ENCODE data around the gene NF2. TPM values are rescaled to one million over a fixed set of nuclear protein-coding genes. Genes with fewer than 3 reads are reported as not detected.

The NF2 gene
- total RNA-seq, 2 experiments from 2014 or later: 40.4 to 44.2 TPM

DNA sequence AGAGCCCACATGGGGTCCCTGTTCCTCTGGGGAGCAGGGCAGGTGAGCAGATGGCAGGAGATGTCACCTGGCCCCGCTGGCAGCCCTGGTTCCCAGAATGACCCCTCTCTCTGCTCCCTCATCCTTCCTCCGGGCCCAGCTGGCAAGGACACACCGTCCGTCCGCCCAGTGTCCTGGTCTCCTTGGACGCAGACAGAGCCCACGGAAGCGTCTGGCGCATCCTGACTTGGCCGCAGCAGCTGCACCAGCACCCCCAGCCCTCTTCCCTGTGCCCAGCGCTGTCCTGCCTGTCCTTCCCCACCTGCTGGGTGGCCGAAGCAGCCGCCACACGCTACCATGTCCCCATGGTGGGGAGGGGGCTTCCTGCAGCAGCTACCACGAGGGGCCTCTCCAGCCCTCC, 106.8 kb downstream of the NF2 start:
- CTCF ChIA-PET: no interaction called here
- H3K36me3 Mint-ChIP-seq: no peaks in the 10 kb centered on the region
- POLR2A ChIA-PET: no interaction called here
- no peak for DNase-seq
- H3K27ac Mint-ChIP-seq: no peak overlapping the region
- peaks cover 4% of the 10 kb centered on the region for H3K27me3 Mint-ChIP-seq
- no peaks in the 10 kb centered on the region for H3K4me1 Mint-ChIP-seq (ENCODE audit: low read depth)
- no peaks in the 10 kb centered on the region for H3K9me3 Mint-ChIP-seq
- H3K4me3 Mint-ChIP-seq: no peak overlapping the region
- intact Hi-C loops (cut with micrococcal nuclease): no loop called here

DNA sequence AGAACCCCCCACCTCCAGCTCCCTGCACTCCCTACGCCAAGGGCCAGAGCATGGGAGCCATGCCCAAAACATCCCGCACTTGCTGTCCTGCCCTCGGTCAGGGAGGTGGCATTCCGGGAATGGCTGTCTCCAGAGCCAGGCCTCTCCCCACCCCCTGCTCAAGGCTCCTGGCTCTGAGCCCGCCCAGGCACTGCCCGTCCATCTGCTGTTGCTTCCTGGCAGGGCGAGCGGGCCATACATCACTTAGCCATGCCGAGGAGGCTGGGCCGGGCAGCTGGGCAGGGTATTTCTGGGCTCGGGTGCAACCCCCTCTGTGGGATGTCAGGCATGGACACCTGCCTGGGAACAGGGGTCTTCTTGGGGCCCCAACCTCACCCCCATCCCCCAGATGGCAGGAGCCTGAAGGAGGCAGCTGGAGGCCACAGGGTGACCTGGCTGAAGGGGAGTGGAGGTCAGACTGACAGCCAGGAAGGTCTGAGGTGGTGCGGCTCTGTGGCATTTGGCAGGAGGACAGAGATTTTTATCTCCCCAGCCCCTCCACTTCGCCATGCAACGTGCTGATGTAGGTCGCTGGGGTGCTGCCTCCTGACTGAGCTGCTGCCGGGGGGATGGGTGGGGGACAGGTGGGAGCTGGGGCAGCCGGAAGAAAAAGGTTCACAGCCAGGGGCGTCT, 107.6 kb downstream of the NF2 start:
- ChIA-PET POLR2A (no interaction called here), CTCF (interaction anchor here (1.1 kb wide), 1 partner anchor 20 kb away, joined by 4 read pairs; no protein-coding TSS in a partner anchor)
- peaks cover 7% of the 10 kb centered on the region for H3K27me3 Mint-ChIP-seq
- H3K27ac Mint-ChIP-seq: no peak overlapping the region
- DNase-seq: no peak
- intact Hi-C loops (cut with micrococcal nuclease): no loop called here
- H3K4me1 Mint-ChIP-seq (ENCODE audit: low read depth): no peaks in the 10 kb centered on the region
- no peaks in the 10 kb centered on the region for H3K36me3 Mint-ChIP-seq
- H3K9me3 Mint-ChIP-seq: no peaks in the 10 kb centered on the region
- no peak overlapping the region for H3K4me3 Mint-ChIP-seq

- no peak overlapping the region for H3K4me3 Mint-ChIP-seq
- POLR2A ChIA-PET: no interaction called here
- intact Hi-C loops (cut with micrococcal nuclease): no loop called here
- no peaks in the 10 kb centered on the region for H3K36me3 Mint-ChIP-seq
- peaks cover 16% of the 10 kb centered on the region for H3K27me3 Mint-ChIP-seq
- no peak overlapping the region for H3K27ac Mint-ChIP-seq
- no peaks in the 10 kb centered on the region for H3K9me3 Mint-ChIP-seq
- H3K4me1 Mint-ChIP-seq (ENCODE audit: low read depth): no peaks in the 10 kb centered on the region
- no peak for DNase-seq
- CTCF ChIA-PET: interaction anchor here (1.1 to 1.4 kb wide), 2 partner anchors 21 to 376 kb away, joined by 3 to 4 read pairs; no protein-coding TSS in a partner anchor
These were observed 108.7 kb downstream of the NF2 start for GRCh38 chr22:29712119-29712518.

DNA sequence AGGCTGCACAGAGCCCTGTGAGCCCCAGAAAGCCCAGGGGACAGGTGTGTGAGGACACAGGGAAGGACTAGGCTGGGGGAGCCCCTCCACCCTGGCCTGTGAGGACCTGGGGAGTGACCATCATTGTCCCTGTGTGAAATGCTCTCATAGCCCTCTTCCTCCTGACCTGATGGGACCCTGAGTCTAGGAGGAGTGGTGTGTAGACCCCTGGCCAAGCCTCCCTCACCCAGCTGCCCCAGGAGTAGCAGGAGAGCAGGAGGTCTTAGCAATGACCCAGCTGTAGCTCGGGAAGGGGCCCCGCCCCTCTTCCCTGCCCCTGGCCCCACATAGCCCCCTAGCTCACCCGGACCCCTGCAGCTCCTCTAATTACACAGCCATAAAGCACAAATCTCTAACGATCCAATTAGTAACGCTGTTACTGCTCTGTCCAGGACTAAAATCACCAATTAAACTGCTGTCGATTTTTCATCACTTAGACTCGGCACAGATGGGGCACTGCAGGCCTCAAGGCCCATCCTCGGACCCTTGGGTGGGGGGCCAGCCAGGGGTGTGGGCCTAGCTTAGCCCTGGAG, 109.8 kb downstream of the NF2 start:
- H3K27me3 Mint-ChIP-seq: peaks cover 22% of the 10 kb centered on the region
- ChIA-PET POLR2A (no interaction called here), CTCF (interaction anchor here (0.6 to 1.4 kb wide), 3 partner anchors 13 to 375 kb away, joined by 3 read pairs; no protein-coding TSS in a partner anchor)
- H3K27ac Mint-ChIP-seq: no peak overlapping the region
- DNase-seq: no peak
- H3K4me3 Mint-ChIP-seq: no peak overlapping the region
- no peaks in the 10 kb centered on the region for H3K9me3 Mint-ChIP-seq
- no peaks in the 10 kb centered on the region for H3K4me1 Mint-ChIP-seq (ENCODE audit: low read depth)
- H3K36me3 Mint-ChIP-seq: no peaks in the 10 kb centered on the region
- intact Hi-C loops (cut with micrococcal nuclease): no loop called here

- CTCF ChIA-PET: no interaction called here
These were observed 111.8 kb downstream of the NF2 start for GRCh38 chr22:29715240-29715639.

DNA sequence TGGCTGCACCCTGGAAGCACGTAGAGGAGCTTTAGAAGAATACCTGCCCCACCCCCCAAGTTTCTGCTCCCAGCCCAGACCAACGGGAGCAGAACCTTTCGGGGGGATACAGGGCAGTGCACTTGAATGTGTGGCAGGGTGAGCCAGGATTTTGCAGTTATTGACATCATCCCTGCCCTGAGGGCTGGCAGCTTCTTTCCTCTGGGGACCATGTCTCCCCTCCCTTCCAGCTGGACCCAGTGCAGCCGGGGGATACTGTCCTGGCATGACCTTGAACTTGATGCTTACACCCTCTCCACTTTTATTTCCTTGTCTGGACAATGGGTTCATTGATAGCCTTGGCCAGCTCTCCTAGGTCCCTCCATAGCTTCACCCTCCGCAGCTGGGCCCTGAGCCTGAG, 112.3 kb downstream of the NF2 start:
- intact Hi-C loops (cut with micrococcal nuclease): no loop called here
- ChIA-PET CTCF (no interaction called here), POLR2A (no interaction called here)

More at GRCh38 chr22:29715240-29715639, 111.8 kb downstream of the NF2 start:
- H3K27ac Mint-ChIP-seq: no peak overlapping the region
- no peak overlapping the region for H3K4me3 Mint-ChIP-seq
- peaks cover 35% of the 10 kb centered on the region for H3K27me3 Mint-ChIP-seq
- DNase-seq: no peak
- no peaks in the 10 kb centered on the region for H3K36me3 Mint-ChIP-seq
- POLR2A ChIA-PET: no interaction called here
- H3K4me1 Mint-ChIP-seq (ENCODE audit: low read depth): peaks cover 5% of the 10 kb centered on the region
- intact Hi-C loops (cut with micrococcal nuclease): no loop called here
- no peaks in the 10 kb centered on the region for H3K9me3 Mint-ChIP-seq

DNA sequence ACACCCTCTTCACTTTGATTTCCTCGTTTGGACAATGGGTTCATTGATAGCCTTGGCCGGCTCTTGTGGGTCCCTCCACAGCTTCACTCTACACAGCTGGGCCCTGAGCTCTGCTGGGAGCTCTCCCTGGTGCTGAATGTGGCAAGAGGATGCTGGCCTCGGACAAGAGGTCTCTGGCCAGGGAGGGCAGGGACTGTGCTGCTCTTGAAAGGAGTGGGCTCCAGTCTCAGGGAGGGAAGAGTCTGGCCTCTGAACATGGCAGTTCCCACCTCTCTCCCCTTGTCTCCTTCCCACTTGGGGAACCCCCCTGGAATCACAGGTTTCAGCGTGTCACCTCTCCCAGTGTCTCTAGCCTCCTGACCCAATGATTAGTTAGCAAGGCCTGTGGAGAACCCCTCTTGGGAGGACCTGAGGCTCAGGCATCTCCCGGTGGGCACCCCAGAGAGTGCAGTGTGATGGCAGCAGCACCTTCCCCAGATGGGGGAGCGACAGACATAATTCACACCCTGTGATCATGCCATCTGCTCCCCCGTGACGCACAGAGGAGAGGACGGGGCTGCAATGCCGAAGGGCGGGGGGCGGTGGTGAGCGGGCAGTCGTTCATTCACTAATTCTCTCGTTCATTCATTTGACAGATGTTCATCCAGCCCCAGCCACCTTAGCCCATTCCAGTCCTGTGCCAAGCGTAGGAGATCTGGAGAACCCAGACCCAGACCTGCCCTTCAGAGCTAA, 113.5 kb downstream of the NF2 start:
- no peaks in the 10 kb centered on the region for H3K36me3 Mint-ChIP-seq
- POLR2A ChIA-PET: no interaction called here
- H3K27ac Mint-ChIP-seq: no peak overlapping the region
- peaks cover 42% of the 10 kb centered on the region for H3K27me3 Mint-ChIP-seq
- intact Hi-C loops (cut with micrococcal nuclease): no loop called here
- peak; percentile 47 for DNase-seq
- H3K9me3 Mint-ChIP-seq: no peaks in the 10 kb centered on the region
- no peak overlapping the region for H3K4me3 Mint-ChIP-seq
- CTCF ChIA-PET: no interaction called here
- H3K4me1 Mint-ChIP-seq (ENCODE audit: low read depth): peaks cover 5% of the 10 kb centered on the region

More for the DNA sequence above, 112.3 kb downstream of the NF2 start:
- H3K36me3 Mint-ChIP-seq: no peaks in the 10 kb centered on the region
- DNase-seq: no peak
- H3K27ac Mint-ChIP-seq: no peak overlapping the region
- H3K4me1 Mint-ChIP-seq (ENCODE audit: low read depth): peaks cover 5% of the 10 kb centered on the region
- H3K9me3 Mint-ChIP-seq: no peaks in the 10 kb centered on the region
- peaks cover 35% of the 10 kb centered on the region for H3K27me3 Mint-ChIP-seq
- H3K4me3 Mint-ChIP-seq: no peak overlapping the region

DNA sequence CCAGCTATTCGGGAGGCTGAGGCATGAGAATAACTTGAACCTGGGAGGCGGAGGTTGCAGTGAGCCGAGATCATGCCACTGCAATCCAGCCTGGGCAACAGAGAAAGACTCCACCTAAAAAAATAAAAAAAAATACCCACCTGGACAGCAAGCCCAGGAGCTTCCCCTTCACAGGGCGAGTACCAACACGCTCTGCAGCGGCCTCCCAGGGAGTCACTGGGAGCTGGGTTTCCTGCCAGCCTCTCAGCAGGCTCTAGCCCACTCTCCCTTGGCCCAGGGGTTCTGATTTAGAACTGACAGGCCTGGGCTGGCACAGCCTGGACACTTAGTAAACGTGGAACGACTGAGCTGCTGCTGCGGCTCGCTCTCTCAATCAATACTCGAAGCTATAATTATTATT, 114.4 kb downstream of the NF2 start:
- no peak overlapping the region for H3K27ac Mint-ChIP-seq
- H3K36me3 Mint-ChIP-seq: no peaks in the 10 kb centered on the region
- no peaks in the 10 kb centered on the region for H3K9me3 Mint-ChIP-seq
- H3K4me1 Mint-ChIP-seq (ENCODE audit: low read depth): peaks cover 5% of the 10 kb centered on the region
- H3K27me3 Mint-ChIP-seq: peaks cover 42% of the 10 kb centered on the region
- POLR2A ChIA-PET: no interaction called here
- no peak for DNase-seq
- CTCF ChIA-PET: interaction anchor here (1.2 kb wide), 1 partner anchor 94 kb away, joined by 3 read pairs; no protein-coding TSS in a partner anchor
- H3K4me3 Mint-ChIP-seq: no peak overlapping the region
- intact Hi-C loops (cut with micrococcal nuclease): no loop called here

DNA sequence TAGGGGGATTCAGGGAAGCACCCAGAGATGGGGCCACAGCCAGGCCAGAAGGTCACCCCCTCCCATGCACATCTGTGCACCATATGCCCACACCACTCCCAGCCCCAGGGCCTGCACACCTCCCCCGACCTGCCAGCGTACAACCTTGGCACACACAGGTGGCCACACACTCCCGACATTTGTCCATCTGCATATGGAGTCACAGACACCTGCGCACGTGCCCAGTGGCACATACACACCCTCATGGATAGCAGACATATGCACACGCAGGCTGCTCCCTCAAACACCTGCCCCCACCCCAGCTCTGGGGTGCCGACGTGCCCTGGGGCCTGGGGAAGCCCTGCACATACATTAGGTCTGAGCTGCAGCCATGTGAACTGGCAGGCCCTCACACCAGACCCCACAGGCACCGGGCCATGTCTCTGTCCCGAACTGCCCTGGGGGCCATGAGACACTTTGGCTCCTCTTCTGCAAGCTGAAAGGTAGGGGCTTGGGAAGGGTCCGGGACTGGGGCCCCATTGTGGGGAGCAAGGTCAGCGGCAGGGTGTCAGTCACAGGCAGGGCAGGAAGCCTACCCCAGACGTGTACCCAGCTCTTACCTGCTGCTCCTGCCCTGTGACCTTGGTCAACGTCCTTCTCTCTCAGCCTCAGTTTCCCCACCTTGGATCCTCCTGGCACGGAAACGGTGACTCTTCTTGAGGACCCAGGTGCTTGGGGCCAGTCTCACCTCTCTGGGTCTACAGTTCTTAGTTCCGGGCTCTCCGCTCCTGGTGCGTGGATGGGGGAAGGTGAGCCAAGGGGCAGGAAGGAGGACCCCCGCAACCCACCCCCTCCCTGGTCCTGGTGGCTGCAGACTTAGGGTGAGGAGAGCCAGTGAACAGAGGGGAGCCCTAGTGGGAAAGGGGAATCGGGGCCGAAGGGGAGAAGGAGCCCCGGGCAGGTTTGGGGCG, 115.8 kb downstream of the NF2 start:
- Mint-ChIP-seq H3K36me3 (no peaks in the 10 kb centered on the region), H3K27me3 (peaks cover 42% of the 10 kb centered on the region), H3K27ac (no peak overlapping the region), H3K4me3 (no peak overlapping the region), H3K4me1 (ENCODE audit: low read depth) (peaks cover 5% of the 10 kb centered on the region), H3K9me3 (no peaks in the 10 kb centered on the region)
- intact Hi-C loops (cut with micrococcal nuclease): no loop called here
- CTCF ChIA-PET: interaction anchor here (0.9 to 1.2 kb wide), 2 partner anchors 83 to 96 kb away, joined by 3 read pairs; no protein-coding TSS in a partner anchor
- POLR2A ChIA-PET: no interaction called here
- DNase-seq: no peak

- DNase-seq: no peak
- no peak within 1 kb of the TSS for H3K4me3 Mint-ChIP-seq
- H3K27me3 Mint-ChIP-seq: peaks cover 38% of the 10 kb centered on the region
- peaks cover 5% of the 10 kb centered on the region for H3K4me1 Mint-ChIP-seq (ENCODE audit: low read depth)
- no peaks in the 10 kb centered on the region for H3K36me3 Mint-ChIP-seq
- no peaks in the 10 kb centered on the region for H3K9me3 Mint-ChIP-seq
- CTCF ChIA-PET: no interaction called here
- intact Hi-C loops (cut with micrococcal nuclease): no loop called here
- POLR2A ChIA-PET: no interaction called here
- H3K27ac Mint-ChIP-seq: no peak within 1 kb of the TSS
These were observed 116.6 kb downstream of the NF2 start, which contains the start of gene CABP7 for GRCh38 chr22:29719899-29720645. TSS of gene CABP7 (plus strand) at chr22:29720003. CDS start at chr22:29720425, 422 bp downstream.

GRCh38 chr22:29720811-29721323, 117.4 kb downstream of the NF2 start:
- Mint-ChIP-seq H3K36me3 (no peaks in the 10 kb centered on the region), H3K4me3 (no peak overlapping the region), H3K27me3 (peaks cover 36% of the 10 kb centered on the region), H3K4me1 (ENCODE audit: low read depth) (peaks cover 5% of the 10 kb centered on the region), H3K27ac (no peak overlapping the region), H3K9me3 (no peaks in the 10 kb centered on the region)
- no peak for DNase-seq
- intact Hi-C loops (cut with micrococcal nuclease): no loop called here
- POLR2A ChIA-PET: no interaction called here
- CTCF ChIA-PET: interaction anchor here (0.7 kb wide), 1 partner anchor 96 kb away, joined by 3 read pairs; no protein-coding TSS in a partner anchor
